ENCODE data around the gene TRIP12.
A peak's percentile ranks its signal among the peaks of the same experiment; 100 is the strongest.
"Not testable (repeated sequence)": the region's sequence is repeated elsewhere in the genome, so short reads cannot be mapped to it uniquely, and the experiment has no call there.

Gene TRIP12

DNA sequence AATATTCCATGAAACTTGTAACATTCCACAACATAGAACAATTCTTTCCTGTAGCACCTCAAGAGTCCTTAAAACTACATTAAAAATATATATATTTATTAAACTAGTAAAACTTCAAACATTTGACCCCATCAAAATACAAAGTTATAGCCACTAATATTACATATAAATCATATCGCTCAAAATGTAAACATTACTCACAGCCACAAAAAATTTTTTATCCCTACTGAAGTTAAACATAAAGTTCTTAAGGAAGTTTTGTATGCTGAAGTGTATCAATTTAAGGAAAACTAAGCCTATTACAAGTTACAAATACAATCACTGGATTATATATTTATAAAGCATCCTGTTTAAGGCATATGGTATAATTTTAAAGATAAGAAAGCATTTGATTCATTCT, 127.2 kb downstream of the TRIP12 start:
- ChIA-PET POLR2A (no interaction called here), CTCF (interaction anchor here (3.3 kb wide), 1 partner anchor 14 kb away, joined by 21 read pairs; no protein-coding TSS in a partner anchor)
- TF ChIP-seq, protein P1, sequence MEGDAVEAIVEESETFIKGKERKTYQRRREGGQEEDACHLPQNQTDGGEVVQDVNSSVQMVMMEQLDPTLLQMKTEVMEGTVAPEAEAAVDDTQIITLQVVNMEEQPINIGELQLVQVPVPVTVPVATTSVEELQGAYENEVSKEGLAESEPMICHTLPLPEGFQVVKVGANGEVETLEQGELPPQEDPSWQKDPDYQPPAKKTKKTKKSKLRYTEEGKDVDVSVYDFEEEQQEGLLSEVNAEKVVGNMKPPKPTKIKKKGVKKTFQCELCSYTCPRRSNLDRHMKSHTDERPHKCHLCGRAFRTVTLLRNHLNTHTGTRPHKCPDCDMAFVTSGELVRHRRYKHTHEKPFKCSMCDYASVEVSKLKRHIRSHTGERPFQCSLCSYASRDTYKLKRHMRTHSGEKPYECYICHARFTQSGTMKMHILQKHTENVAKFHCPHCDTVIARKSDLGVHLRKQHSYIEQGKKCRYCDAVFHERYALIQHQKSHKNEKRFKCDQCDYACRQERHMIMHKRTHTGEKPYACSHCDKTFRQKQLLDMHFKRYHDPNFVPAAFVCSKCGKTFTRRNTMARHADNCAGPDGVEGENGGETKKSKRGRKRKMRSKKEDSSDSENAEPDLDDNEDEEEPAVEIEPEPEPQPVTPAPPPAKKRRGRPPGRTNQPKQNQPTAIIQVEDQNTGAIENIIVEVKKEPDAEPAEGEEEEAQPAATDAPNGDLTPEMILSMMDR (IDR thresholded peaks at IDR 0.05; ENCODE audit: control extremely low read depth, extremely low read depth, low read depth, missing control alignments): no peak
- no peak for DNase-seq (ENCODE audit: extremely low spot score)

DNA sequence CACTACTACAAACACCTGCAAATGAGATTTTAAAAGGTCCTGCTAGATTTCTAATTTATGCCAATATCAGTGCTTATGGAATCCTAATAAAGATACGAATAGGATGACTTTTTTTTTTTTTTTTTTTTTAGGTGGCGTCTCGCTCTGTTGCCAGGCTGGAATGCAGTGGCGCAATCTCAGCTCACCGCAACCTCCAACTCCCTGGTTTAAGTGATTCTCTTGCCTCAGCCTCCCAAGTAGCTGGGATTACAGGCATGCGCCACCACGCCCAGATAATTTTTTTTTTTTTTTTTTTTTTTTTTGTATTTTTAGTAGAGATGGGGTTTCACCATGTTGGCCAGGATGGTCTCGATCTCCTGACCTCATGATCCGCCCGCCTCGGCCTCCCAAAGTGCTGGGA, 135.5 kb downstream of the TRIP12 start:
- CTCF ChIA-PET: interaction anchor here (0.8 to 1.6 kb wide), 5 partner anchors 10 to 125 kb away, joined by 3 to 5 read pairs (median 3); no protein-coding TSS in a partner anchor
- not testable (repeated sequence) for DNase-seq (ENCODE audit: extremely low spot score)
- POLR2A ChIA-PET: interaction anchor here (0.7 kb wide), 1 partner anchor 12 kb away, joined by 3 read pairs; no protein-coding TSS in a partner anchor

DNA sequence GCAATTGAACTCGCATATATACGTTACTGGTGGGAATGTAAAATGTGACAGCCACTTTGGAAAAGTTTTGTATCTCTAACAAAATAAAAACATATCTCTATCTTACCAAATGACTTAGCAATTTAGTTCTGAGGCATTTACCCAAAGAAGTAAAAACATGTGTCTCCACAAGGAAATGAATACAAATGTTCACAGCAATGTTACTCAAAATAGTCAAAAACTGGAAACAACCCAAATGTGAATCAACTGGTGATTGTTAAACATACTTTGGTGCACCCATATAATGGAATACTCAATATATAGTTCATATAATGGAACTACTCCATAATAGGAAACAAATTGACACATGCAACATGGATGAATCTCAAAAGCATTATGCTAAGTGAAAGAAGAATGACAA, 137.0 kb downstream of the TRIP12 start:
- DNase-seq (ENCODE audit: extremely low spot score): no peak
- CTCF ChIA-PET: interaction anchor here (1.6 kb wide), 1 partner anchor 18 kb away, joined by 3 read pairs; no protein-coding TSS in a partner anchor
- POLR2A ChIA-PET: no interaction called here
- TF ChIP-seq, protein P1 (IDR thresholded peaks at IDR 0.05; ENCODE audit: control extremely low read depth, extremely low read depth, low read depth, missing control alignments): no peak

DNA sequence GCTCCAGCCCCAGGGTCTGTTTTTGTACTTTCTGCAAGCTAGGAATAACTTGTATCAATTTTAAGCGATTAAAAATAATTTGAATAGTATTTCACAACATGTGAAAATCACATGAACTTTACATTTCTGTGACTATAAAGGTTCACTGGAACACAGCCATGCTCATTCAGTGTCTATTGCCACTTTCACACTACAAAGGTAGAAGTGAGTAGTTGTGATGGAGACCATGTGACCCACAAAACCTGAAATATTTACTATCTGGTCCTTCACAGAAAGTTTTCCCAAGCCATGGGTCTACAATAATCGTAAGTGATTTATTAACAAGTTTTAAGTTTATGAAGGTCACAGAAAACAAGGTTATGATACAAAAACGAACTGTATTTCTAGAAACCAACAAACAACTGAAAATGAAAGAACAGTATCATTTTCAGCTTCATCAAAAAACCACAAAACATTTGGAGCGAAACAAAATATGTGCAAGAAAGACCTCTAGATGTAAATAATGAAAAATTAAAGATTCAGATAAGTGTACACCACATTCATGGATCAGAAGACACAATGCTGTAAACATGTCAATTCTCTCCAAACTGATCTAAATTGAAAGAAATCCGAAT, 138.6 kb downstream of the TRIP12 start:
- CTCF ChIA-PET: interaction anchor here (5.7 kb wide), 1 partner anchor 19 kb away, joined by 72 read pairs; no protein-coding TSS in a partner anchor
- TF ChIP-seq, protein P1 (IDR thresholded peaks at IDR 0.05; ENCODE audit: control extremely low read depth, extremely low read depth, low read depth, missing control alignments): no peak
- POLR2A ChIA-PET: no interaction called here
- DNase-seq (ENCODE audit: extremely low spot score): peak; percentile 19

DNA sequence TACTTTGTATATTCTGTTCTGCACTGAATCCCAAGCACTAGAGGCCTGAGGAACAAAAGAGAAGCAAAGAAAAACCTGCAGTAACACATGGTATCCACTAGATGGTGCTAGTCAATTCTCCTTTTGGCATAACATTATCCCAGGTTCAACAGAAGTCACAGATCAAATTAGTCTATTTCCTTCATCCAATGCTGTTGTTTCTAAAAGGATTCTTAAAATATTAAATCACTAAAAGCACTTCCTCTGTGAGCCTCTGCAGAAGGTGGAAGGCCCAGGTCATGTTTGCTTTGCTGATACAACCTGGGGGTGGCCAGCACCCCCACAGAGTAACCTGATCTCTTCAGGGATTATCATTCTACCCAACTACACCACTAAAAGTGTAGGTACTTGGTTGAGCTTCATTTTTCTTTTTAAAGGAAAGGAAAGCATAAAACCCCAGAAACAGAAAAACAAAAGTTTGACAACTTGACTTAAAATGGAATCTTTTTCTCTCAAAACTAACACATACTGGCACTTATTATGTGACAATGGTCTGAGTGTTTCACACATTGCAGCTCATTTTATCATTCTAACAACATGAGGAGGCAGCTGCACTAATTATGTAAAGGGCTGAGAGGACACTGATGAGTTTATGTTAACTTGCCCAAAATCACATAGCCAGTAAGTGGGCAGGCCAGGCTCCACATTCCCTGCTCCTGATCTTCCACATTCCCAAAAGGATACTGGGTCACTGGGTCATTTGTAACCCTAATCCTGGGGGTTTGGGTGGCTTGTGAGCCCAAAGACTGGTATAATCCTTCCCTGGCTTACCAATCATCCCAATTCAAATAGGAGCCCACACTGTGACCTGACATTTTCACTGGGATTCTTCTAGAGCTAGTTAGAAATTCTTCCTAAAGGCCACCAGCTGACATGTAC, 140.7 kb downstream of the TRIP12 start:
- TF ChIP-seq, protein P1 (IDR thresholded peaks at IDR 0.05; ENCODE audit: control extremely low read depth, extremely low read depth, low read depth, missing control alignments): peak; percentile 78
- POLR2A ChIA-PET: no interaction called here
- CTCF ChIA-PET: interaction anchor here (0.6 to 5.7 kb wide), 31 partner anchors 8 to 432 kb away, joined by 3 to 72 read pairs (median 5); no protein-coding TSS in a partner anchor
- peak; percentile 45 for DNase-seq (ENCODE audit: extremely low spot score)

DNA sequence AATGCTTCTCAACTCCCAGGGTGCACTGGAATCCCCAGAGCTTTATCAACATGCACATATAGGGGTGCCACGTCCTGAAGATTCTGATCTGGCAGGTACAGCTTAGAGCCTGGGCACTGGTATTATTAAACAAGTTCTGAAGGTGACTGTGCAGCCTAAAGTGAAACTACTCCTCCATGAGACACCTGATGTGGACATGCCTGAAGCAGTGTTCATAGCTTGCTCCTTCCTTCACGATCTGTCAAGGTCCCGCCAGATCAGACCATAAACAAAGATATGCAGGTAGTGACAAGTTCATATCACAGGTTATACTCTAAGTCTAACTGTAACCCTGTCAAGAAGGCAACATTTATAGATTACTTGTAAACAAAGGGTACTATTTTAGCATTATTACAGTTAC, 142.2 kb downstream of the TRIP12 start:
- ChIA-PET POLR2A (no interaction called here), CTCF (interaction anchor here (0.9 to 5.7 kb wide), 19 partner anchors 9 to 433 kb away, joined by 3 to 72 read pairs (median 9); partner anchors contain the start of gene SLC16A14)
- no peak for DNase-seq (ENCODE audit: extremely low spot score)
- TF ChIP-seq, protein P1 (IDR thresholded peaks at IDR 0.05; ENCODE audit: control extremely low read depth, extremely low read depth, low read depth, missing control alignments): no peak

All from GM10248 (cell line).